HEK293 (cell line): Measurements from ENCODE around the gene DPP6.
"Not testable (repeated sequence)": the region's sequence is repeated elsewhere in the genome, so short reads cannot be mapped to it uniquely, and the experiment has no call there.

ENCODE experiments used
- ZBTB1 ChIP-seq: fragments of 450-650 bp; formaldehyde crosslinking; IDR thresholded peaks from 2 replicates; pipeline ENCODE4 v1.5.1; 2016; ENCODE audit warnings: missing biosample characterization, missing genetic modification characterization
- TF ChIP-seq, protein P1 (sequence below): fragments of 450-650 bp; formaldehyde crosslinking; IDR thresholded peaks from 2 replicates; pipeline ENCODE4 v1.5.1; 2016; ENCODE audit warnings: missing biosample characterization, missing genetic modification characterization
- TF ChIP-seq, protein P2 (sequence below): fragments of 450-650 bp; formaldehyde crosslinking; IDR thresholded peaks from 2 replicates; pipeline ENCODE4 v1.5.1; 2016; ENCODE audit warnings: missing biosample characterization, missing genetic modification characterization, borderline replicate concordance
- TF ChIP-seq, protein P3 (sequence below): fragments of 450-650 bp; formaldehyde crosslinking; IDR thresholded peaks from 2 replicates; pipeline ENCODE4 v1.5.1; 2016; ENCODE audit warnings: missing biosample characterization, missing genetic modification characterization

DNA sequence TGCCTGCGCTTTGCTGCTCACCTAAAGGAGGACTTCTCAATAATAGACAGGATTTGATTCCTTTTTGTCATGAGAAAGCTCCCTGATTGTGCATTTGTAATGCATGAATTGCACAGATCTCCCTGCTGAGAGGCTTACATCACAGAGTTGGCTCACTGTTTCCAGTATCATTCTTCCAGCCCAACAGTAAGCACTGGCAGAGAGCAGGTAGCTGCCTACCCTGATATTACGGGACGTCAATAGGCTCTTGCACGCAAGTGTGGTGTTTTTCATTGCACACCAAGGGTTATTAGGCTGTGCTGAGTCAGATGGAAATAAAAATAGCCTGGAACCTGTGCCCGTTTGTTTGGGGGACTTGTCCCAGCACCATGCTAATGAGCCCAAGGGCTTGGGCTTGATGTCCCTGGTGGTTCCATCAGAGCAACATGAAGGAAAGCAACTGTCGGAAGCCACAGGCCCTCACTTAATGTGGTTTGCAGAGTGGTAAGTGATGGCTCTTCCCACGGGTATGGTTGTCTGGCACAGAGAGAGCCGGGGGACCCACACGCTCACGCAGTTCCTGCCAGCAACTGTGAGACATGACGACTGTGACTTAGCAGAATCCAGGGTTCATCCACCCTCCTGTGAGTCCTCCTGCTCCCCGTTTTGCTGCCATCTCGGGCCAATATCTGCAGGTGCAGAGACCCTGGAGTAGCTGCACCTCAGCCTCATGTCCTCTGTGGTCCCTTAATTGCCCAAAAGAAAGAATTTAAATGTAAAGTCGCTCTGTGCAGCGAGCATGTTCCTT lies 20.4 kb downstream of the DPP6 start:
- TF ChIP-seq, protein P1, sequence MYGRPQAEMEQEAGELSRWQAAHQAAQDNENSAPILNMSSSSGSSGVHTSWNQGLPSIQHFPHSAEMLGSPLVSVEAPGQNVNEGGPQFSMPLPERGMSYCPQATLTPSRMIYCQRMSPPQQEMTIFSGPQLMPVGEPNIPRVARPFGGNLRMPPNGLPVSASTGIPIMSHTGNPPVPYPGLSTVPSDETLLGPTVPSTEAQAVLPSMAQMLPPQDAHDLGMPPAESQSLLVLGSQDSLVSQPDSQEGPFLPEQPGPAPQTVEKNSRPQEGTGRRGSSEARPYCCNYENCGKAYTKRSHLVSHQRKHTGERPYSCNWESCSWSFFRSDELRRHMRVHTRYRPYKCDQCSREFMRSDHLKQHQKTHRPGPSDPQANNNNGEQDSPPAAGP (tag by site-specific recombination) = not testable (repeated sequence)
- TF ChIP-seq ZBTB1 = not testable (repeated sequence)
- TF ChIP-seq, protein P2, sequence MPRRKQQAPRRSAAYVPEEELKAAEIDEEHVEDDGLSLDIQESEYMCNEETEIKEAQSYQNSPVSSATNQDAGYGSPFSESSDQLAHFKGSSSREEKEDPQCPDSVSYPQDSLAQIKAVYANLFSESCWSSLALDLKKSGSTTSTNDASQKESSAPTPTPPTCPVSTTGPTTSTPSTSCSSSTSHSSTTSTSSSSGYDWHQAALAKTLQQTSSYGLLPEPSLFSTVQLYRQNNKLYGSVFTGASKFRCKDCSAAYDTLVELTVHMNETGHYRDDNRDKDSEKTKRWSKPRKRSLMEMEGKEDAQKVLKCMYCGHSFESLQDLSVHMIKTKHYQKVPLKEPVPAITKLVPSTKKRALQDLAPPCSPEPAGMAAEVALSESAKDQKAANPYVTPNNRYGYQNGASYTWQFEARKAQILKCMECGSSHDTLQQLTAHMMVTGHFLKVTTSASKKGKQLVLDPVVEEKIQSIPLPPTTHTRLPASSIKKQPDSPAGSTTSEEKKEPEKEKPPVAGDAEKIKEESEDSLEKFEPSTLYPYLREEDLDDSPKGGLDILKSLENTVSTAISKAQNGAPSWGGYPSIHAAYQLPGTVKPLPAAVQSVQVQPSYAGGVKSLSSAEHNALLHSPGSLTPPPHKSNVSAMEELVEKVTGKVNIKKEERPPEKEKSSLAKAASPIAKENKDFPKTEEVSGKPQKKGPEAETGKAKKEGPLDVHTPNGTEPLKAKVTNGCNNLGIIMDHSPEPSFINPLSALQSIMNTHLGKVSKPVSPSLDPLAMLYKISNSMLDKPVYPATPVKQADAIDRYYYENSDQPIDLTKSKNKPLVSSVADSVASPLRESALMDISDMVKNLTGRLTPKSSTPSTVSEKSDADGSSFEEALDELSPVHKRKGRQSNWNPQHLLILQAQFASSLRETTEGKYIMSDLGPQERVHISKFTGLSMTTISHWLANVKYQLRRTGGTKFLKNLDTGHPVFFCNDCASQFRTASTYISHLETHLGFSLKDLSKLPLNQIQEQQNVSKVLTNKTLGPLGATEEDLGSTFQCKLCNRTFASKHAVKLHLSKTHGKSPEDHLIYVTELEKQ (tag by site-specific recombination) = not testable (repeated sequence)
- TF ChIP-seq, protein P3, sequence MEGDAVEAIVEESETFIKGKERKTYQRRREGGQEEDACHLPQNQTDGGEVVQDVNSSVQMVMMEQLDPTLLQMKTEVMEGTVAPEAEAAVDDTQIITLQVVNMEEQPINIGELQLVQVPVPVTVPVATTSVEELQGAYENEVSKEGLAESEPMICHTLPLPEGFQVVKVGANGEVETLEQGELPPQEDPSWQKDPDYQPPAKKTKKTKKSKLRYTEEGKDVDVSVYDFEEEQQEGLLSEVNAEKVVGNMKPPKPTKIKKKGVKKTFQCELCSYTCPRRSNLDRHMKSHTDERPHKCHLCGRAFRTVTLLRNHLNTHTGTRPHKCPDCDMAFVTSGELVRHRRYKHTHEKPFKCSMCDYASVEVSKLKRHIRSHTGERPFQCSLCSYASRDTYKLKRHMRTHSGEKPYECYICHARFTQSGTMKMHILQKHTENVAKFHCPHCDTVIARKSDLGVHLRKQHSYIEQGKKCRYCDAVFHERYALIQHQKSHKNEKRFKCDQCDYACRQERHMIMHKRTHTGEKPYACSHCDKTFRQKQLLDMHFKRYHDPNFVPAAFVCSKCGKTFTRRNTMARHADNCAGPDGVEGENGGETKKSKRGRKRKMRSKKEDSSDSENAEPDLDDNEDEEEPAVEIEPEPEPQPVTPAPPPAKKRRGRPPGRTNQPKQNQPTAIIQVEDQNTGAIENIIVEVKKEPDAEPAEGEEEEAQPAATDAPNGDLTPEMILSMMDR = not testable (repeated sequence)
